ENCODE data around the gene ADPRHL1.
"Not testable (repeated sequence)": the region's sequence is repeated elsewhere in the genome, so short reads cannot be mapped to it uniquely, and the experiment has no call there.

ADPRHL1 gene

GRCh38 chr13:113483504-113484293 is 30.4 kb upstream of the ADPRHL1 start:
- DNase-seq (ENCODE audit: insufficient read length, low spot score) = no peak
- TF ChIP-seq PAX5 (IDR thresholded peaks at IDR 0.05; ENCODE audit: insufficient read depth, low read length, severe bottlenecking) = no peak
- no peak for TF ChIP-seq TAF1 (IDR thresholded peaks at IDR 0.05; ENCODE audit: low read depth, low read length)
- no peak for TF ChIP-seq POLR2A (IDR thresholded peaks at IDR 0.05; ENCODE audit: low read depth, low read length)
- TF ChIP-seq SPI1 (IDR thresholded peaks at IDR 0.05; ENCODE audit: low read depth, low read length) = no peak
- no peak for TF ChIP-seq POLR2AphosphoS5 (IDR thresholded peaks at IDR 0.05; ENCODE audit: low read depth, low read length)
- no peak for TF ChIP-seq POU2F2 (IDR thresholded peaks at IDR 0.05; ENCODE audit: low read depth, low read length)
- no peak for FAIRE-seq

GRCh38 chr13:113483081-113483480 is 29.8 kb upstream of the ADPRHL1 start:
- DNase-seq (ENCODE audit: insufficient read length, low spot score) (no peak), FAIRE-seq (no peak)
- TF ChIP-seq TAF1 (IDR thresholded peaks at IDR 0.05; ENCODE audit: low read depth, low read length) (no peak), PAX5 (IDR thresholded peaks at IDR 0.05; ENCODE audit: insufficient read depth, low read length, severe bottlenecking) (no peak), POLR2A (IDR thresholded peaks at IDR 0.05; ENCODE audit: low read depth, low read length) (no peak), POLR2AphosphoS5 (IDR thresholded peaks at IDR 0.05; ENCODE audit: low read depth, low read length) (no peak), SPI1 (IDR thresholded peaks at IDR 0.05; ENCODE audit: low read depth, low read length) (no peak), POU2F2 (IDR thresholded peaks at IDR 0.05; ENCODE audit: low read depth, low read length) (no peak)

- FAIRE-seq (no peak), DNase-seq (ENCODE audit: insufficient read length, low spot score) (no peak)
- no peak for TF ChIP-seq SPI1 (IDR thresholded peaks at IDR 0.05; ENCODE audit: low read depth, low read length)
- TF ChIP-seq PAX5 (IDR thresholded peaks at IDR 0.05; ENCODE audit: insufficient read depth, low read length, severe bottlenecking) = no peak
- TF ChIP-seq POLR2A (IDR thresholded peaks at IDR 0.05; ENCODE audit: low read depth, low read length) = no peak
Measured at GRCh38 chr13:113479179-113479578, 25.9 kb upstream of the ADPRHL1 start.

- DNase-seq (ENCODE audit: insufficient read length, low spot score) = no peak
- TF ChIP-seq POU2F2 (IDR thresholded peaks at IDR 0.05; ENCODE audit: low read depth, low read length) = no peak
- TF ChIP-seq TAF1 (IDR thresholded peaks at IDR 0.05; ENCODE audit: low read depth, low read length) = no peak
- no peak for TF ChIP-seq PAX5 (IDR thresholded peaks at IDR 0.05; ENCODE audit: insufficient read depth, low read length, severe bottlenecking)
- no peak for TF ChIP-seq SPI1 (IDR thresholded peaks at IDR 0.05; ENCODE audit: low read depth, low read length)
- no peak for TF ChIP-seq POLR2A (IDR thresholded peaks at IDR 0.05; ENCODE audit: low read depth, low read length)
- TF ChIP-seq POLR2AphosphoS5 (IDR thresholded peaks at IDR 0.05; ENCODE audit: low read depth, low read length) = no peak
Measured at GRCh38 chr13:113477724-113478123, 24.4 kb upstream of the ADPRHL1 start.

GRCh38 chr13:113476811-113477210 is 23.5 kb upstream of the ADPRHL1 start:
- DNase-seq (ENCODE audit: insufficient read length, low spot score) (no peak), FAIRE-seq (no peak)
- TF ChIP-seq TAF1 (IDR thresholded peaks at IDR 0.05; ENCODE audit: low read depth, low read length) = no peak
- no peak for TF ChIP-seq POLR2AphosphoS5 (IDR thresholded peaks at IDR 0.05; ENCODE audit: low read depth, low read length)

More at GRCh38 chr13:113477724-113478123, 24.4 kb upstream of the ADPRHL1 start:
- FAIRE-seq = no peak

GRCh38 chr13:113475911-113476310 is 22.6 kb upstream of the ADPRHL1 start:
- FAIRE-seq (no peak), DNase-seq (ENCODE audit: insufficient read length, low spot score) (no peak)
- TF ChIP-seq POLR2AphosphoS5 (IDR thresholded peaks at IDR 0.05; ENCODE audit: low read depth, low read length) = no peak
- TF ChIP-seq TAF1 (IDR thresholded peaks at IDR 0.05; ENCODE audit: low read depth, low read length) = no peak
- TF ChIP-seq POU2F2 (IDR thresholded peaks at IDR 0.05; ENCODE audit: low read depth, low read length) = no peak

GRCh38 chr13:113475280-113475679 is 22.0 kb upstream of the ADPRHL1 start:
- no peak for TF ChIP-seq POLR2AphosphoS5 (IDR thresholded peaks at IDR 0.05; ENCODE audit: low read depth, low read length)
- no peak for TF ChIP-seq POLR2A (IDR thresholded peaks at IDR 0.05; ENCODE audit: low read depth, low read length)
- TF ChIP-seq POU2F2 (IDR thresholded peaks at IDR 0.05; ENCODE audit: low read depth, low read length) = no peak
- no peak for TF ChIP-seq SPI1 (IDR thresholded peaks at IDR 0.05; ENCODE audit: low read depth, low read length)
- TF ChIP-seq PAX5 (IDR thresholded peaks at IDR 0.05; ENCODE audit: insufficient read depth, low read length, severe bottlenecking) = no peak
- no peak for TF ChIP-seq TAF1 (IDR thresholded peaks at IDR 0.05; ENCODE audit: low read depth, low read length)
- DNase-seq (ENCODE audit: insufficient read length, low spot score) (no peak), FAIRE-seq (peak; percentile 13)

- no peak for FAIRE-seq
- TF ChIP-seq TAF1 (IDR thresholded peaks at IDR 0.05; ENCODE audit: low read depth, low read length) (no peak), POLR2A (IDR thresholded peaks at IDR 0.05; ENCODE audit: low read depth, low read length) (no peak), PAX5 (IDR thresholded peaks at IDR 0.05; ENCODE audit: insufficient read depth, low read length, severe bottlenecking) (no peak), SPI1 (IDR thresholded peaks at IDR 0.05; ENCODE audit: low read depth, low read length) (no peak), POU2F2 (IDR thresholded peaks at IDR 0.05; ENCODE audit: low read depth, low read length) (no peak), POLR2AphosphoS5 (IDR thresholded peaks at IDR 0.05; ENCODE audit: low read depth, low read length) (no peak)
- DNase-seq (ENCODE audit: insufficient read length, low spot score) = no peak
Measured at GRCh38 chr13:113474179-113474578, 20.9 kb upstream of the ADPRHL1 start.

- FAIRE-seq (no peak), DNase-seq (ENCODE audit: insufficient read length, low spot score) (no peak)
- TF ChIP-seq SPI1 (IDR thresholded peaks at IDR 0.05; ENCODE audit: low read depth, low read length) (no peak), POLR2AphosphoS5 (IDR thresholded peaks at IDR 0.05; ENCODE audit: low read depth, low read length) (no peak), POU2F2 (IDR thresholded peaks at IDR 0.05; ENCODE audit: low read depth, low read length) (no peak), PAX5 (IDR thresholded peaks at IDR 0.05; ENCODE audit: insufficient read depth, low read length, severe bottlenecking) (no peak), TAF1 (IDR thresholded peaks at IDR 0.05; ENCODE audit: low read depth, low read length) (no peak), POLR2A (IDR thresholded peaks at IDR 0.05; ENCODE audit: low read depth, low read length) (no peak)
Measured at GRCh38 chr13:113472355-113473025, 19.2 kb upstream of the ADPRHL1 start.

- FAIRE-seq (no peak), DNase-seq (ENCODE audit: insufficient read length, low spot score) (no peak)
- TF ChIP-seq SPI1 (IDR thresholded peaks at IDR 0.05; ENCODE audit: low read depth, low read length) (no peak), TAF1 (IDR thresholded peaks at IDR 0.05; ENCODE audit: low read depth, low read length) (no peak), POU2F2 (IDR thresholded peaks at IDR 0.05; ENCODE audit: low read depth, low read length) (no peak), PAX5 (IDR thresholded peaks at IDR 0.05; ENCODE audit: insufficient read depth, low read length, severe bottlenecking) (no peak), POLR2AphosphoS5 (IDR thresholded peaks at IDR 0.05; ENCODE audit: low read depth, low read length) (no peak), POLR2A (IDR thresholded peaks at IDR 0.05; ENCODE audit: low read depth, low read length) (no peak)
Measured at GRCh38 chr13:113471844-113472243, 18.6 kb upstream of the ADPRHL1 start.

- not testable (repeated sequence) for DNase-seq (ENCODE audit: insufficient read length, low spot score); FAIRE-seq
Measured at GRCh38 chr13:113470635-113471163, 17.4 kb upstream of the ADPRHL1 start.
